IPS-NIHi7 (cell line): ENCODE measurements around the gene INTS4.
"Not testable (repeated sequence)": the region's sequence is repeated elsewhere in the genome, so short reads cannot be mapped to it uniquely, and the experiment has no call there.

ENCODE experiments used
- DNase-seq: peaks from one replicate; pipeline ENCODE4 v3.0.0; 2012; ENCODE audit warnings: mixed read lengths; ENCODE audit errors: extremely low spot score

INTS4 gene

GRCh38 chr11:78022397-78023396 lies 28.2 kb upstream of the INTS4 start, which contains the start of gene KCTD14:
Gene KCTD14 (minus strand): TSS chr11:78023276. CDS start chr11:78023249, 27 bp downstream.
- DNase-seq, result peak; percentile 87

GRCh38 chr11:78021611-78022010 lies 27.1 kb upstream of the INTS4 start:
- no peak for DNase-seq

- no peak for DNase-seq
Measured at GRCh38 chr11:78020246-78020645, 25.8 kb upstream of the INTS4 start.

- DNase-seq, result no peak
Measured at GRCh38 chr11:78019808-78020207, 25.3 kb upstream of the INTS4 start.

GRCh38 chr11:78015878-78016277 lies 21.4 kb upstream of the INTS4 start:
- no peak for DNase-seq

GRCh38 chr11:78014937-78015520 lies 20.6 kb upstream of the INTS4 start:
- DNase-seq, result not testable (repeated sequence)

GRCh38 chr11:78011301-78011700 lies 16.8 kb upstream of the INTS4 start:
- no peak for DNase-seq

- no peak for DNase-seq
Measured at GRCh38 chr11:78010755-78011154, 16.3 kb upstream of the INTS4 start.

- no peak for DNase-seq
Measured at GRCh38 chr11:78010304-78010703, 15.8 kb upstream of the INTS4 start.

- no peak for DNase-seq
Measured at GRCh38 chr11:78009062-78009461, 14.6 kb upstream of the INTS4 start.

GRCh38 chr11:78000193-78000592 lies 5.7 kb upstream of the INTS4 start:
- peak; percentile 78 for DNase-seq

GRCh38 chr11:77999446-78000030 lies 5.1 kb upstream of the INTS4 start:
- no peak for DNase-seq

- DNase-seq, result peak; percentile 27
Measured at GRCh38 chr11:77993902-77994301, 566 bp downstream of the INTS4 start.

GRCh38 chr11:77990981-77991380 lies 3.5 kb downstream of the INTS4 start:
- DNase-seq, result no peak

- not testable (repeated sequence) for DNase-seq
Measured at GRCh38 chr11:77986456-77986855, 8.0 kb downstream of the INTS4 start.

GRCh38 chr11:77981346-77981947 lies 13.0 kb downstream of the INTS4 start:
- DNase-seq, result no peak

- no peak for DNase-seq
Measured at GRCh38 chr11:77968337-77968736, 26.1 kb downstream of the INTS4 start.

- DNase-seq, result no peak
Measured at GRCh38 chr11:77967753-77968152, 26.7 kb downstream of the INTS4 start.

- no peak for DNase-seq
Measured at GRCh38 chr11:77967121-77967520, 27.3 kb downstream of the INTS4 start.

- no peak for DNase-seq
Measured at GRCh38 chr11:77966338-77966737, 28.1 kb downstream of the INTS4 start.

- no peak for DNase-seq
Measured at GRCh38 chr11:77959434-77959833, 35.0 kb downstream of the INTS4 start.

GRCh38 chr11:77958583-77959177 lies 35.8 kb downstream of the INTS4 start:
- not testable (repeated sequence) for DNase-seq
